OCI-LY7 (cell line): Measurements from ENCODE around the gene PATJ.

Experiments
- EZH2phosphoT487 ChIP-seq: fragments of 200-600 bp; sonication (generic); IDR thresholded peaks from 2 replicates; pipeline ENCODE4 v1.6.1; 2018; ENCODE audit warnings: low read depth, borderline replicate concordance, mild to moderate bottlenecking, mixed run types, antibody characterized with exemption, low read length, moderate library complexity, mixed read lengths
- TF ChIP-seq, protein P1 (sequence below): fragments of 200-600 bp; sonication (generic); conservative IDR thresholded peaks from 2 replicates; pipeline ENCODE4 v1.5.1; 2014; ENCODE audit warnings: mild to moderate bottlenecking, antibody characterized with exemption, low read length, moderate library complexity, mixed read lengths

GRCh38 chr1:61956784-61957183 is 214.5 kb downstream of the PATJ start:
- TF ChIP-seq, protein P1, sequence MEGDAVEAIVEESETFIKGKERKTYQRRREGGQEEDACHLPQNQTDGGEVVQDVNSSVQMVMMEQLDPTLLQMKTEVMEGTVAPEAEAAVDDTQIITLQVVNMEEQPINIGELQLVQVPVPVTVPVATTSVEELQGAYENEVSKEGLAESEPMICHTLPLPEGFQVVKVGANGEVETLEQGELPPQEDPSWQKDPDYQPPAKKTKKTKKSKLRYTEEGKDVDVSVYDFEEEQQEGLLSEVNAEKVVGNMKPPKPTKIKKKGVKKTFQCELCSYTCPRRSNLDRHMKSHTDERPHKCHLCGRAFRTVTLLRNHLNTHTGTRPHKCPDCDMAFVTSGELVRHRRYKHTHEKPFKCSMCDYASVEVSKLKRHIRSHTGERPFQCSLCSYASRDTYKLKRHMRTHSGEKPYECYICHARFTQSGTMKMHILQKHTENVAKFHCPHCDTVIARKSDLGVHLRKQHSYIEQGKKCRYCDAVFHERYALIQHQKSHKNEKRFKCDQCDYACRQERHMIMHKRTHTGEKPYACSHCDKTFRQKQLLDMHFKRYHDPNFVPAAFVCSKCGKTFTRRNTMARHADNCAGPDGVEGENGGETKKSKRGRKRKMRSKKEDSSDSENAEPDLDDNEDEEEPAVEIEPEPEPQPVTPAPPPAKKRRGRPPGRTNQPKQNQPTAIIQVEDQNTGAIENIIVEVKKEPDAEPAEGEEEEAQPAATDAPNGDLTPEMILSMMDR, result no peak
- no peak for TF ChIP-seq EZH2phosphoT487
